ENCODE results near the gene CEP85.
"Not testable (repeated sequence)": the region's sequence is repeated elsewhere in the genome, so short reads cannot be mapped to it uniquely, and the experiment has no call there.

The CEP85 gene

DNA sequence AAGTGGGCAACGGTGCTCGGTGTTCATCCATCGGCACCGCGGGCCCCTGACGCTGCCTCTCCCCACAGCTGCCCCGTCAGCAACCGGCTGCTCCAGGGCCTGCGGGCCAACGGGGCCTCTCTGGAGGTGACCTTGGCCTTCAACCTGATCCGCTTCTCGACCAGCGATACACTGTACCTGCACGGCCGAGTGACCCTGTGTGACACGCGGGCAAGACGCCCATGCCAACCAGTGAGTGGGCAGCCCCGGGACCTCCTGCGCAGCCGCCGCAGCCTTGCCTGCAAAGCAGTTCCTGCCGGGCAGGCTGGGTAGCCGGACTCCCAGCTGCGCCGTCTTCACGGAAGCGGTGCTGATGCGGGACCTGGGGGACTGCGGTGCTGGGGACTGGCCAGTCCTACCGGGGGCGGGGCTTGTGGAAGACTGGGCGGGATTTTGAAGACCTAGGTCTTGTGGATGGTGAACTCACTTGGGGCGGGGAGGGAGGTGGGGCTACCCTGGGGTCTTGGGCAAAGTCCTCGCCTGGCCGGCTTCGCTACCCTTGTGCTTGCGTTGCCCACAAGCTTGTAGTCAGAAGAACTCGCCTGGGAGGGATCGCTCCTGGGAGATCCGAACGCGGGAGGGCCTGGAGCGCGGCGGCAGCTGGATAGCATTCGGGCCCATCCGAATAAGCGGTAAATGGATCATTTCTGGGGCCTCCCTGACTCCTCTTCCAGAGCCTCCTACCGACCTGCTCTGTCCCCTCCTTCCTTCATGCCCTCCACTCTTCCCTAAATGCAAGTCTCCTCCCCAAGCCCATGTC lies 8.8 kb upstream of the CEP85 start:
- peak; percentile 22 for DNase-seq

DNA sequence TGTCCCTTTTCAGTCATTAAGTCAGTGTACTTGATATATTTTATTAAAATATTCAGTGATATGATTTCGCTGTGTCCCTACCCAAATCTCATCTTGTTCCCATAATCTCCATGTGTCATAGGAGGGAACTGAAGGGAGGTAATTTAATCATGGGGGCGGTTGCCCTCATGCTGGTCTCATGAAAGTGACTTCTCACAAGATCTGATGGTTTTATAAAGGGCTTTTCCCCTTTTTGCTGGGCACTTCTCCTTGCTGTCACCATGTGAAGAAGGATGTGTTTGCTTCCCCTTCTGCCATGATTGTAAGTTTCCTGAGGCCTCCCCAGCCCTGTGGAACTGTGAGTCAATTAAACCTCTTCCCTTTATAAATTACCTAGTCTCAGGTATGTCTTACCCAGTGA lies 3.3 kb upstream of the CEP85 start:
- DNase-seq = not testable (repeated sequence)

- DNase-seq = peak; percentile 10
These were observed 807 bp downstream of the CEP85 start for GRCh38 chr1:26234644-26235370.

DNA sequence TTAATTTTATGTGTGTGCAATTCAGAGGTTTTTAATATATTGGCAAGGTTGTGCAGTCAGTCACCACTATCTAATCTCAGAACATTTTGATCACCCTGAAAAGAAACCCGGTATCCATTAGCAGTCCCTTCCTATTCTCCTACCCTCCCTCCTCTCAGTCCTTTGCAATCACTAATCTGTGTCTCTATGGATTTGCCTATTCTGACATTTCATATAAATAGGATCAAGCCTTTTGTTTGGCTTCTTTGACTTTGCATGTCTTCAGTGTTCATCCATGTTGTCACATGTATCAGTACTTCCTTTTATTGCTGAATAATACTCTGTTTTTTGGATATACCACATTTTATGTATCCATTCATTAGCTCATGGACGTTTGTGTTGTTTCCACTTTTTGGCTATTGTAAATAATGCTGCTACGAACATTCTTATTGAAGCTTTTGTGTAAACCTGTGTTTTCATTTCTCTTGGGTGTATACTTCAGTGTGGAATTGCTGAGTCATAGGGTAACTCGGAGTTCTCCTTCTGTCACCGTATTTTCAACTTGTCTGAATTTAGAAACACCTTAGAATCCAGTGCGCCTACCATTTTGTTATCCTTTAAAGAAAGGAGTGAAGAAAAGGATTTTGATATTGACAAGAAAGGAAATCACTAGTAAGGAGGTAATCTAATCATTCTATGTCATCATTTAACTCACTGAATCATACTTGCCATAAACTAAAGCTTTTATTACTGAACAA lies 3.4 kb downstream of the CEP85 start:
- DNase-seq = no peak

GRCh38 chr1:26239936-26240335 lies 5.9 kb downstream of the CEP85 start:
- DNase-seq = no peak

GRCh38 chr1:26252718-26253117 lies 18.7 kb downstream of the CEP85 start:
- DNase-seq = no peak

DNA sequence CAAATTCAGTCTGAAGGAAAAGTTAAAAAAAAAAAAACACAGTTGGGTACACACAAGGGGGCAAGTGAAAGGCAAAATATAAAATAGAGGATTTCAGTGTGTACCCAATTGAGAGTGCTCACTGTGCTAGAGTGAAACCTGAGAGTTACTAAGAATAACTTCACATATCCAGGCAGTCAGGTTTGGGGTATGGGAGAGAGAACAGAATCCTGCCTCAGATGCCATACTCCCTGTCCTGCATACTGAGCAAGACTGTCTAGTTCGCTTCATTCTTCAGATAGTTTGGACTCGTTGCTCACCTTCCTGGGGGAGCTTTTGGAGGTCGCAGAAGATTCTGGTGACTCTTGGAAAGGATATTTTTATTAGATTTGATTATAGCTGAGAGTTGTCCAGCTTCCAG lies 20.4 kb downstream of the CEP85 start:
- no peak for DNase-seq

GRCh38 chr1:26257222-26257621 lies 23.2 kb downstream of the CEP85 start:
- DNase-seq = no peak

- no peak for DNase-seq
These were observed 25.0 kb downstream of the CEP85 start for GRCh38 chr1:26259005-26259404.

DNA sequence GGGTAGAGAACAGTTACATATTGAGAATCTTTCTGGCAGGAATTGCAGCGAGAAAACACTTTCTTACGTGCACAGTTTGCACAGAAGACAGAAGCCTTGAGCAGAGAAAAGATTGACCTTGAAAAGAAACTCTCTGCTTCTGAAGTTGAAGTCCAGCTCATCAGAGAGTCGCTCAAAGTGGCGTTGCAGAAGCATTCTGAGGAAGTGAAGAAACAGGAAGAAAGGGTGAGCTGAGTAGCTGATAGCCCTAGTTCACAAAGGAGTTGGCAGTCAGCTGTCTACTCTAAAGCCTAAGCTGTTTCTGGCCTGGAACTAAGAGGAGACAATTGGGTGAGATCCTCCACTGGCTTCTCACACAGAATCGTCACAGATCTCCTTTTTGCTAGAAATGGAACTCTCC lies 25.6 kb downstream of the CEP85 start:
- DNase-seq = no peak

DNA sequence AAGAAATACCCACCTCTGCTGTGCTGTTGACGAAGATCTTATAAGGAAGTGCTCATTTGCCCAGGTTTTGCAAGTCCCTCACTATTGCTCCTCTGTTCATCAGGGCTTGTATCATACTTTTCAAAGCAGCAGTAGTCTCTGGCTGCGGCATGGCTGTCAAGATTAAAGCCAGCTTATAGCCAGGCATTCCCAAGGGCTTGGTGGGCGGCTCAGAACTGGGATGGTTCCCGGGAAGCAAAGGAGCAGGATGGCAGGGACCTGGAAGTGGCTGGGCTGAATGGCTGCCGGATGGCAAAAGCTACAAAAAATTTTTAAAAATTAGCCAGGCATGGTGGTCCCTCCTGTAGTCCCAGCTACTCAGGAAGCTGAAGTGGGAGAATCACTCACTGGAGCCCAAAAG lies 29.2 kb downstream of the CEP85 start:
- DNase-seq = no peak

- DNase-seq = no peak
These were observed 31.4 kb downstream of the CEP85 start for GRCh38 chr1:26265405-26265804.

- no peak for DNase-seq
These were observed 34.5 kb downstream of the CEP85 start for GRCh38 chr1:26268290-26269197.

DNA sequence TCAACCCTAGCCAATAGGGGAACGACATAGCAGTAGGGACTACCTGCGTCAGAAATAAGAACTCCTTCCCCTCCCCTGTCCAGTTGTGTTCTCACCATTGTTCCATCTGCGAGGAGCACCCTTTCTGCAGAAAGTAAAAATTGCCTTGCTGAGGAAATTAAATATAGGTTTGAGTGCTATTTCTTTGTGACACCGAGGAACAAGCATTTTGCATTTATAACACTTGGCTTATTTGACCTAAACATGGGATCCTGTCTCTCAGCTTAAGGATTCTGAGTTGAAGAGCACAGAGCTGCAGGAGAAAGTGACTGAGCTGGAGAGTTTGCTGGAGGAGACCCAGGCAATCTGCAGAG lies 35.2 kb downstream of the CEP85 start:
- DNase-seq = no peak

GRCh38 chr1:26274801-26275425 lies 40.9 kb downstream of the CEP85 start:
- DNase-seq = no peak

GRCh38 chr1:26275580-26276431 lies 41.8 kb downstream of the CEP85 start:
- peak; percentile 38 for DNase-seq

DNA sequence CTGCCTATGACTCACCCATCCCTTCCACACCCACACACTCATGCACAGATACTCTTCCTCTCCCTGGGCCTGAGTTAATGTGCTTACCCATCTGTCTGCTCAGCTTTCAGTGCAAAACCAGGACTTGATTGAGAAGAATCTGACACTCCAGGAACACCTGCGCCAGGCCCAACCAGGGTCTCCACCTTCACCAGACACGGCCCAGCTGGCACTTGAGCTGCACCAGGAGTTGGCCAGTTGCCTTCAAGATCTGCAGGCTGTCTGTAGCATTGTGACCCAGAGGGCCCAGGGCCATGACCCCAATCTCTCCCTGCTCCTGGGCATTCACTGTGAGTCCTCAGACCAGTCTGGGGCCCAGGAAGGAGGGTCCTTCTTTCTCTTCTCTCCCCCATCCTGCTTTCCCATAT lies 42.4 kb downstream of the CEP85 start:
- DNase-seq = no peak

GRCh38 chr1:26277261-26277661 lies 43.3 kb downstream of the CEP85 start:
- DNase-seq = no peak

GRCh38 chr1:26277719-26278118 lies 43.7 kb downstream of the CEP85 start:
- no peak for DNase-seq

DNA sequence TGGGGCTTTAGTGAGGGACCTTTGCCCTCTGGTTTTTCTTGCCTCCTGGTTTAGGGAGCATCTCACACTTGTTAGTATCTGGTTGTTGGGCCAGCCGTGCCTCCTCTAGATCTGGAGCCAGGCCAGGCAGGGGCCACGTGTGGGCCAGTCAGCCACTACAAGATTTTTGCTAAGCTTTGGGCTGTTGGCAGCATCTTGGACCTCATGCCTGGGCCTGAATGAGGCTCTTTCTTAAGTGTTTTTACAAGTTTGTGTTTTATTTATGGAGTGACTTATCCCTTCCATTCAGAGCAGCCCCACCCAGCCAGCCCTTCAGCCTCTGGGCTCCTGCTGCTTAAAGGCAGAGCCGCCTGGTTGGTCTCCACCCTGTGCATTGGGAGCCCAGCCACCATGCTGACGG lies 44.3 kb downstream of the CEP85 start:
- DNase-seq = no peak

GRCh38 chr1:26278724-26279455 lies 44.9 kb downstream of the CEP85 start:
- no peak for DNase-seq

Data from NCI-H1092 treated with DMSO at 0.1 percent for 48 hours (cell line).